Endothelial cell of umbilical vein (primary cell): ENCODE data around the gene PTGER3. TPM values are rescaled to one million over a fixed set of nuclear protein-coding genes. Genes with fewer than 3 reads are reported as not detected.

Experiments used
- BruUV-seq: library from RNA; stranded (reverse); fragments of 400-500 nt; replicated peaks from 2 replicates; lab custom pipeline; 2021; lab: Mats Ljungman, UMichigan
- CTCF ChIA-PET: fragments of 300-600, 350-600 bp; sonication (Branson Sonifier 250); formaldehyde crosslinking; loops from one replicate; lab custom pipeline; 2021; ENCODE audit warnings: antibody characterized with exemption, inconsistent platforms; lab: Charles Lee
- POLR2A ChIA-PET: fragments of 300-600, 350-600 bp; sonication (Branson Sonifier 250); formaldehyde crosslinking; loops from one replicate; lab custom pipeline; 2021; ENCODE audit warnings: antibody characterized with exemption, inconsistent platforms; lab: Charles Lee
- DNase-seq: peaks from one replicate; pipeline ENCODE4 v3.0.0-alpha.2; 2011; ENCODE audit warnings: low read depth, low spot score
- FAIRE-seq: peaks from 2 replicates; lab custom pipeline; 2011; peaks lifted over from hg19 to GRCh38; lab: Jason Lieb, UNC
- H2AFZ ChIP-seq: 2 replicates; pipeline ENCODE4 v1.6.0; 2012; ENCODE audit warnings: low read depth, low read length, control low read depth, inconsistent platforms
- H3K27ac ChIP-seq: 2 replicates; pipeline ENCODE4 v1.5.1; 2011; ENCODE audit warnings: low read depth, mild to moderate bottlenecking, control low read depth, low read length, moderate library complexity; ENCODE audit not compliant: insufficient read depth
- H3K27me3 ChIP-seq, 2 experiments: 2 replicates each; pipeline versions ENCODE4 v1.6.0 to v1.6.1; 2011; ENCODE audit warnings: low read length in 2 of 2, mixed read lengths in 1 of 2; ENCODE audit not compliant: control insufficient read depth in 2 of 2, insufficient read depth in 2 of 2
- H3K36me3 ChIP-seq, 2 experiments: 2 replicates in 1 of 2; 3 replicates in 1 of 2; pipeline ENCODE4 v1.5.1; 2011; ENCODE audit warnings: low read length in 2 of 2, mild to moderate bottlenecking in 1 of 2, moderate library complexity in 1 of 2; ENCODE audit not compliant: control insufficient read depth in 2 of 2, insufficient read depth in 2 of 2; ENCODE audit errors: extremely low read depth in 1 of 2
- H3K4me1 ChIP-seq: 3 replicates; pipeline ENCODE4 v1.5.1; 2011; ENCODE audit warnings: mild to moderate bottlenecking, low read length; ENCODE audit not compliant: control insufficient read depth, insufficient read depth; ENCODE audit errors: extremely low read depth
- H3K4me2 ChIP-seq: 2 replicates; pipeline ENCODE4 v1.6.1; 2011; ENCODE audit warnings: low read length, control low read depth, mixed read lengths; ENCODE audit not compliant: insufficient read depth
- H3K4me3 ChIP-seq, 3 experiments: fragments of 200-600 bp in 1 of 3; sonication (generic), shearing (Covaris generic) in 1 of 3; replicated peaks in 1 of 3; 2 replicates each; pipeline ENCODE4 v1.5.1; 2011 to 2016; ENCODE audit warnings: control low read depth in 3 of 3, low read length in 3 of 3, mild to moderate bottlenecking in 2 of 3, inconsistent platforms in 1 of 3, low read depth in 1 of 3, moderate library complexity in 1 of 3; ENCODE audit not compliant: insufficient read depth in 1 of 3
- H3K79me2 ChIP-seq: 2 replicates; pipeline ENCODE4 v1.6.0; 2012; ENCODE audit warnings: low read length, inconsistent platforms; ENCODE audit not compliant: control insufficient read depth, insufficient read depth
- H3K9ac ChIP-seq: replicated peaks from 2 replicates; pipeline ENCODE3; 2011; ENCODE audit warnings: low read length, control low read depth; ENCODE audit not compliant: insufficient read depth; ENCODE audit errors: extremely low read depth
- H3K9me1 ChIP-seq: replicated peaks from 3 replicates; pipeline ENCODE4 v1.6.0; 2011; ENCODE audit warnings: mild to moderate bottlenecking, low read length; ENCODE audit not compliant: control insufficient read depth, insufficient read depth; ENCODE audit errors: extremely low read depth
- H3K9me3 ChIP-seq: replicated peaks from 2 replicates; pipeline ENCODE4 v1.5.1; 2012; ENCODE audit warnings: low read length, inconsistent platforms; ENCODE audit not compliant: control insufficient read depth, insufficient read depth
- H4K20me1 ChIP-seq: replicated peaks from 2 replicates; pipeline ENCODE3; 2011; ENCODE audit warnings: mild to moderate bottlenecking, low read length; ENCODE audit not compliant: control insufficient read depth, insufficient read depth; ENCODE audit errors: extremely low read depth
- CTCF ChIP-seq, 2 donors: IDR thresholded peaks; 1 replicate in 1 of 2; 2 replicates in 1 of 2; pipeline ENCODE4 v1.5.1; 2011; ENCODE audit warnings: low read length in 2 of 2, mild to moderate bottlenecking in 2 of 2, moderate library complexity in 2 of 2, control low read depth in 1 of 2, inconsistent platforms in 1 of 2, low read depth in 1 of 2; ENCODE audit not compliant: insufficient read depth in 1 of 2; ENCODE audit errors: extremely low read depth in 1 of 2
- EZH2 ChIP-seq: IDR thresholded peaks from 2 replicates; pipeline ENCODE4 v1.6.1; 2012; ENCODE audit warnings: borderline replicate concordance, low read depth, mild to moderate bottlenecking, moderate library complexity, low read length, inconsistent platforms; ENCODE audit not compliant: severe bottlenecking
- FOS ChIP-seq: IDR thresholded peaks from 2 replicates; pipeline ENCODE4 v1.6.1; 2011; ENCODE audit warnings: mild to moderate bottlenecking, low read length, moderate library complexity, borderline replicate concordance; ENCODE audit not compliant: insufficient read depth
- MYC ChIP-seq: IDR thresholded peaks from one replicate; pipeline ENCODE4 v1.6.1; 2011; ENCODE audit warnings: mild to moderate bottlenecking, low read depth, low read length
- POLR2AphosphoS5 ChIP-seq: IDR thresholded peaks from 2 replicates; pipeline ENCODE4 v1.6.1; 2012; ENCODE audit warnings: low read depth, mild to moderate bottlenecking, control low read depth, low read length, moderate library complexity; ENCODE audit not compliant: insufficient read depth
- dilution Hi-C: fragments of 300-500 bp; cut with MboI; formaldehyde crosslinking; loops from one replicate; pipeline ENCODE4 v1.15.0; 2019; ENCODE audit warnings: low sequenced_read_pairs; ENCODE audit not compliant: extremely low pct_ligation_motif_present
- intact Hi-C: fragments of 100-400 bp; cut with micrococcal nuclease; formaldehyde crosslinking; loops from one replicate; pipeline ENCODE4 v1.10.0; 2022
- polyA plus RNA-seq, 4 experiments: library from polyadenylated mRNA; depleted of rRNA in 3 of 4; stranded (reverse) in 3 of 4; unstranded in 1 of 4; fragments of >200 nt; gene quantifications; 2 replicates each; pipeline versions ENCODE4 v1.2.1 to v1.2.3, GENCODE V29; 2011 to 2012; ENCODE audit warnings: missing spikeins in 1 of 4
- total RNA-seq: library from RNA; stranded (reverse); gene quantifications from 2 replicates; pipeline ENCODE4 v1.2.3, GENCODE V29; 2021

Gene PTGER3
- total and polyA plus RNA-seq, 2 donors (not counting 3 experiments of a cell fraction or from before 2014, with no cell fraction given): 0.01 TPM; not detected in 1

- Histone ChIP-seq H3K9me3 (no peaks in the 10 kb centered on the region), H4K20me1 (no peaks in the 10 kb centered on the region), H3K4me2 (no peak overlapping the region), H3K27me3 (no peaks in the 10 kb centered on the region), H3K36me3 (no peaks in the 10 kb centered on the region), H3K9ac (no peak overlapping the region), H3K4me1 (no peaks in the 10 kb centered on the region), H2AFZ (no peak overlapping the region), H3K9me1 (no peaks in the 10 kb centered on the region), H3K4me3 (no peak overlapping the region), H3K27ac (no peak overlapping the region), H3K79me2 (no peaks in the 10 kb centered on the region)
- intact Hi-C loops (no loop called here), dilution Hi-C loops (no loop called here)
- DNase-seq: no peak
- ChIA-PET CTCF (no interaction called here), POLR2A (no interaction called here)
- BruUV-seq: no TSS peak
- no peak for TF ChIP-seq EZH2
- TF ChIP-seq CTCF (IDR thresholded peaks at IDR 0.05; ENCODE audit: extremely low read depth in 1 of 2, insufficient read depth in 1 of 2, low read depth in 1 of 2, low read length in 2 of 2): no peak
- no peak for TF ChIP-seq POLR2AphosphoS5
- TF ChIP-seq FOS: no peak
- TF ChIP-seq MYC: no peak
- FAIRE-seq: no peak
Observed at GRCh38 chr1:70990469-70991253, 57.0 kb downstream of the PTGER3 start.
